ENCODE results near the gene MYOD1.

GRCh38 chr11:17734418-17734911 is 15.1 kb downstream of the MYOD1 start, which contains the start of gene KCNC1:
- no peak for TF ChIP-seq EZH2 (IDR thresholded peaks at IDR 0.05; ENCODE audit: borderline replicate concordance, low read length)
- TF ChIP-seq, protein P1, sequence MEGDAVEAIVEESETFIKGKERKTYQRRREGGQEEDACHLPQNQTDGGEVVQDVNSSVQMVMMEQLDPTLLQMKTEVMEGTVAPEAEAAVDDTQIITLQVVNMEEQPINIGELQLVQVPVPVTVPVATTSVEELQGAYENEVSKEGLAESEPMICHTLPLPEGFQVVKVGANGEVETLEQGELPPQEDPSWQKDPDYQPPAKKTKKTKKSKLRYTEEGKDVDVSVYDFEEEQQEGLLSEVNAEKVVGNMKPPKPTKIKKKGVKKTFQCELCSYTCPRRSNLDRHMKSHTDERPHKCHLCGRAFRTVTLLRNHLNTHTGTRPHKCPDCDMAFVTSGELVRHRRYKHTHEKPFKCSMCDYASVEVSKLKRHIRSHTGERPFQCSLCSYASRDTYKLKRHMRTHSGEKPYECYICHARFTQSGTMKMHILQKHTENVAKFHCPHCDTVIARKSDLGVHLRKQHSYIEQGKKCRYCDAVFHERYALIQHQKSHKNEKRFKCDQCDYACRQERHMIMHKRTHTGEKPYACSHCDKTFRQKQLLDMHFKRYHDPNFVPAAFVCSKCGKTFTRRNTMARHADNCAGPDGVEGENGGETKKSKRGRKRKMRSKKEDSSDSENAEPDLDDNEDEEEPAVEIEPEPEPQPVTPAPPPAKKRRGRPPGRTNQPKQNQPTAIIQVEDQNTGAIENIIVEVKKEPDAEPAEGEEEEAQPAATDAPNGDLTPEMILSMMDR (IDR thresholded peaks at IDR 0.05; ENCODE audit: low read length) = no peak

All from OCI-LY1 (cell line).